HepG2 (cell line): ENCODE results near the gene DSCAM. TPM values are rescaled to one million over a fixed set of nuclear protein-coding genes. Genes with fewer than 3 reads are reported as not detected.

Source experiments
- ATAC-seq: fragments of 200-7000 bp; cut with Tn5 transposase; 3 replicates; pipeline ENCODE4 v1.9.1; 2020; ENCODE audit warnings: mild to moderate bottlenecking, moderate library complexity
- BruUV-seq: library from RNA; stranded (reverse); fragments of 400-500 nt; replicated peaks from 2 replicates; lab custom pipeline; 2021; lab: Mats Ljungman, UMichigan
- CTCF ChIA-PET: fragments of 300-600 bp; formaldehyde crosslinking; extraction: SDS; loops from one replicate; lab custom pipeline; 2021; ENCODE audit warnings: low total read pairs, inconsistent platforms, low intra/inter-chr PET ratio; lab: Yijun Ruan, JAX
- POLR2A ChIA-PET: fragments of 350-600 bp; sonication (Branson Sonifier 250); formaldehyde crosslinking; loops from one replicate; lab custom pipeline; 2020; ENCODE audit warnings: antibody characterized with exemption, inconsistent platforms; lab: Yijun Ruan, JAX
- DNase-seq: peaks from one replicate; pipeline ENCODE4 v3.0.0-alpha.2; 2015; ENCODE audit warnings: low spot score
- FAIRE-seq: peaks from 3 replicates; lab custom pipeline; 2011; peaks lifted over from hg19 to GRCh38; lab: Jason Lieb, UNC
- H2AFZ ChIP-seq: one replicate; pipeline ENCODE4 v1.6.1; 2011; ENCODE audit warnings: low read length, inconsistent platforms
- H3K27ac ChIP-seq: fragments of 300-600 bp; 3 replicates; pipeline ENCODE4 v1.8.0; 2011; ENCODE audit warnings: mixed run types, mild to moderate bottlenecking, mixed read lengths, low read length, inconsistent platforms; ENCODE audit not compliant: insufficient read depth; ENCODE audit errors: extremely low read length
- H3K27me3 ChIP-seq, 2 experiments: fragments of 200-600 bp in 1 of 2; 2 replicates in 1 of 2; 3 replicates in 1 of 2; pipeline versions ENCODE4 v1.6.0 to v1.8.0; 2011; ENCODE audit warnings: low read length in 2 of 2, mild to moderate bottlenecking in 2 of 2, moderate library complexity in 2 of 2, inconsistent platforms in 1 of 2; ENCODE audit not compliant: insufficient read depth in 2 of 2, control insufficient read depth in 1 of 2
- H3K36me3 ChIP-seq, 2 experiments: fragments of 200-600 bp in 1 of 2; replicated peaks in 1 of 2; 2 replicates in 1 of 2; 3 replicates in 1 of 2; pipeline versions ENCODE4 v1.5.1 to v1.8.0; 2011; ENCODE audit warnings: low read length in 2 of 2, inconsistent platforms in 1 of 2; ENCODE audit not compliant: insufficient read depth in 2 of 2, control insufficient read depth in 1 of 2
- H3K4me1 ChIP-seq: 2 replicates; pipeline ENCODE4 v1.5.1; 2012; ENCODE audit warnings: low read length, inconsistent platforms; ENCODE audit not compliant: insufficient read depth
- H3K4me2 ChIP-seq: 2 replicates; pipeline ENCODE4 v1.6.0; 2011; ENCODE audit warnings: low read depth, low read length, inconsistent platforms
- H3K4me3 ChIP-seq, 3 experiments: fragments of 200-600 bp in 1 of 3; sonication (generic), shearing (Covaris generic) in 1 of 3; replicated peaks in 1 of 3; 2 replicates each; pipeline ENCODE4 v1.5.1; 2011 to 2016; ENCODE audit warnings: low read length in 3 of 3, inconsistent platforms in 2 of 3, low read depth in 2 of 3, mild to moderate bottlenecking in 2 of 3, control low read depth in 1 of 3, mixed read lengths in 1 of 3; ENCODE audit not compliant: insufficient read depth in 1 of 3
- H3K79me2 ChIP-seq: one replicate; pipeline ENCODE4 v1.6.1; 2011; ENCODE audit warnings: low read length, inconsistent platforms; ENCODE audit not compliant: insufficient read depth
- H3K9ac ChIP-seq: 2 replicates; pipeline ENCODE4 v1.6.0; 2011; ENCODE audit warnings: mild to moderate bottlenecking, low read depth, low read length, inconsistent platforms; ENCODE audit not compliant: insufficient read depth
- H3K9me3 ChIP-seq: 2 replicates; pipeline ENCODE4 v1.5.1; 2012; ENCODE audit warnings: mild to moderate bottlenecking, low read length
- H4K20me1 ChIP-seq: 2 replicates; pipeline ENCODE4 v1.6.0; 2011; ENCODE audit warnings: inconsistent platforms, mild to moderate bottlenecking, low read length, moderate library complexity; ENCODE audit not compliant: insufficient read depth
- AHR ChIP-seq: IDR thresholded peaks from 2 replicates; pipeline ENCODE4 v1.6.1; 2018; ENCODE audit warnings: missing genetic modification reagents, missing compliant biosample characterization
- BORCS8-MEF2B ChIP-seq: sonication (generic); formaldehyde crosslinking; IDR thresholded peaks from 2 replicates; pipeline ENCODE4 v1.8.0; 2022; ENCODE audit warnings: mild to moderate bottlenecking, missing genetic modification reagents
- CC2D1A ChIP-seq: sonication (generic); formaldehyde crosslinking; IDR thresholded peaks from 2 replicates; pipeline ENCODE4 v1.8.1; 2023; ENCODE audit warnings: mild to moderate bottlenecking, missing genetic modification reagents
- ELF3 ChIP-seq: IDR thresholded peaks from 2 replicates; pipeline ENCODE4 v1.6.1; 2016; ENCODE audit warnings: missing genetic modification reagents, missing compliant biosample characterization
- EZH2 ChIP-seq: conservative IDR thresholded peaks from 2 replicates; pipeline ENCODE4 v1.6.1; 2012; ENCODE audit warnings: mild to moderate bottlenecking, low read depth, low read length, moderate library complexity
- NFATC3 ChIP-seq: sonication (generic); formaldehyde crosslinking; IDR thresholded peaks from 2 replicates; pipeline ENCODE4 v1.5.1; 2020; ENCODE audit warnings: mild to moderate bottlenecking, missing genetic modification reagents
- NR1H2 ChIP-seq: sonication (generic); formaldehyde crosslinking; IDR thresholded peaks from 2 replicates; pipeline ENCODE4 v1.8.1; 2022; ENCODE audit warnings: low read depth, missing genetic modification reagents, borderline replicate concordance
- RNF2 ChIP-seq: fragments of 450-650 bp; conservative IDR thresholded peaks from 2 replicates; pipeline ENCODE4 v1.6.1; 2016; ENCODE audit warnings: low read depth
- RXRB ChIP-seq: IDR thresholded peaks from 2 replicates; pipeline ENCODE4 v1.6.1; 2016; ENCODE audit warnings: borderline replicate concordance, missing genetic modification reagents, missing compliant biosample characterization
- TBL1XR1 ChIP-seq: fragments of 150-350 bp; IDR thresholded peaks from 2 replicates; pipeline ENCODE4 v1.6.1; 2014; ENCODE audit warnings: borderline replicate concordance, low read length; ENCODE audit not compliant: partially characterized antibody
- TBX2 ChIP-seq: sonication (generic); formaldehyde crosslinking; IDR thresholded peaks from 2 replicates; pipeline ENCODE4 v1.5.0; 2020; ENCODE audit warnings: missing genetic modification reagents, mild to moderate bottlenecking, borderline replicate concordance
- TEAD2 ChIP-seq: sonication (generic); formaldehyde crosslinking; IDR thresholded peaks from 2 replicates; pipeline ENCODE4 v1.9.0; 2021; ENCODE audit warnings: missing genetic modification reagents
- TOPORS ChIP-seq: sonication (generic); formaldehyde crosslinking; IDR thresholded peaks from 2 replicates; pipeline ENCODE4 v1.8.0; 2023; ENCODE audit warnings: mild to moderate bottlenecking, missing genetic modification reagents
- ZNF124 ChIP-seq: sonication (generic); formaldehyde crosslinking; IDR thresholded peaks from 2 replicates; pipeline ENCODE4 v1.4.0; 2020; ENCODE audit warnings: missing genetic modification reagents
- WGBS: methylation state at CpG from one replicate; pipeline ENCODE4 v1.1.6; 2017; ENCODE audit warnings: low lambda C conversion rate; 5-methylcytosine and 5-hydroxymethylcytosine counted together
- in situ Hi-C: cut with HindIII; loops from 2 replicates; pipeline ENCODE4 v1.10.0; 2017; ENCODE audit warnings: low pct_unique_long_range_greater_than_20kb; ENCODE audit not compliant: extremely low pct_ligation_motif_present
- intact Hi-C: fragments of 100-400 bp; cut with micrococcal nuclease; formaldehyde crosslinking; loops from one replicate; pipeline ENCODE4 v1.10.0; 2022; ENCODE audit not compliant: unreplicated experiment
- polyA plus RNA-seq, 8 experiments: library from polyadenylated mRNA; depleted of rRNA in 3 of 8; stranded (reverse) in 7 of 8; unstranded in 1 of 8; fragments of >200 nt; fragmentation: Illumina TruSeq in 4 of 8; extraction: Trizol in 4 of 8; gene quantifications; 2 replicates each; pipeline versions ENCODE4 v1.2.1 to v1.2.3, GENCODE V29; 2011 to 2016; ENCODE audit warnings: low read depth in 4 of 8, missing spikeins in 1 of 8, mixed read lengths in 1 of 8; ENCODE audit not compliant: insufficient read depth in 1 of 8
- total RNA-seq, 5 experiments: library from RNA; depleted of rRNA; stranded (reverse); fragments of >200 nt; fragmentation: Illumina TruSeq; extraction: Trizol; gene quantifications; 2 replicates each; pipeline ENCODE4 v1.2.3, GENCODE V29; 2016; ENCODE audit warnings: low read depth in 1 of 5
- TF ChIP-seq, protein P1 (sequence below): sonication (generic); formaldehyde crosslinking; IDR thresholded peaks from 2 replicates; pipeline ENCODE4 v1.4.0; 2020; ENCODE audit warnings: mild to moderate bottlenecking, low read depth, missing genetic modification reagents
- TF ChIP-seq, protein P2 (sequence below): sonication (generic); formaldehyde crosslinking; IDR thresholded peaks from 2 replicates; pipeline ENCODE4 v1.5.1; 2020; ENCODE audit warnings: mild to moderate bottlenecking, missing genetic modification reagents, borderline replicate concordance
- TF ChIP-seq, protein P3 (sequence below): IDR thresholded peaks from 2 replicates; pipeline ENCODE4 v1.6.1; 2018; ENCODE audit warnings: missing genetic modification reagents, mild to moderate bottlenecking, missing compliant biosample characterization

Gene DSCAM
- total and polyA plus RNA-seq, 2 of the 13 experiments (the other 11 are each of a cell fraction or from before 2014, with no cell fraction given): not detected

DNA sequence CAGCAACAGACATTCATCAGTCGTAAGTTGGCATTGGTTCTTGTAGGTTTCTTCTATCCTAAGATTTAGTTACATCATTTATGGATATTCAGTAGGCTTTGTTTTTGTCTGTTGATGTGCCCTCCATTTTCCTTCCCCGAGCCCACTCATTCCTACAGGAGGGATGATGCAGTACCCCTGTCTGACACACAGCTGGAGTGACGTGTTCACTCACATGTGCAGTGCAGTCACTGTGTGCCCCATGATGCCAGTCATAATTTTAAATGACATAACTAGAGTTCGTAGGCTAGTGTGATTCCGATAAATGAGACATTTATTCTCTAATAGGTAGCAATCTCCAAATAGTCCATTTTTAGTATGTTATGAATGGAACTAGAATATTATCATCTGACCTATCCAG, 438.4 kb downstream of the DSCAM start (continued):
- TF ChIP-seq, protein P1, sequence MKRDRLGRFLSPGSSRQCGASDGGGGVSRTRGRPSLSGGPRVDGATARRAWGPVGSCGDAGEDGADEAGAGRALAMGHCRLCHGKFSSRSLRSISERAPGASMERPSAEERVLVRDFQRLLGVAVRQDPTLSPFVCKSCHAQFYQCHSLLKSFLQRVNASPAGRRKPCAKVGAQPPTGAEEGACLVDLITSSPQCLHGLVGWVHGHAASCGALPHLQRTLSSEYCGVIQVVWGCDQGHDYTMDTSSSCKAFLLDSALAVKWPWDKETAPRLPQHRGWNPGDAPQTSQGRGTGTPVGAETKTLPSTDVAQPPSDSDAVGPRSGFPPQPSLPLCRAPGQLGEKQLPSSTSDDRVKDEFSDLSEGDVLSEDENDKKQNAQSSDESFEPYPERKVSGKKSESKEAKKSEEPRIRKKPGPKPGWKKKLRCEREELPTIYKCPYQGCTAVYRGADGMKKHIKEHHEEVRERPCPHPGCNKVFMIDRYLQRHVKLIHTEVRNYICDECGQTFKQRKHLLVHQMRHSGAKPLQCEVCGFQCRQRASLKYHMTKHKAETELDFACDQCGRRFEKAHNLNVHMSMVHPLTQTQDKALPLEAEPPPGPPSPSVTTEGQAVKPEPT (CRISPR knock-in tag): no peak
- TF ChIP-seq EZH2: no peak
- TF ChIP-seq CC2D1A (CRISPR knock-in tag): no peak
- TF ChIP-seq TBL1XR1: no peak
- TF ChIP-seq, protein P2, sequence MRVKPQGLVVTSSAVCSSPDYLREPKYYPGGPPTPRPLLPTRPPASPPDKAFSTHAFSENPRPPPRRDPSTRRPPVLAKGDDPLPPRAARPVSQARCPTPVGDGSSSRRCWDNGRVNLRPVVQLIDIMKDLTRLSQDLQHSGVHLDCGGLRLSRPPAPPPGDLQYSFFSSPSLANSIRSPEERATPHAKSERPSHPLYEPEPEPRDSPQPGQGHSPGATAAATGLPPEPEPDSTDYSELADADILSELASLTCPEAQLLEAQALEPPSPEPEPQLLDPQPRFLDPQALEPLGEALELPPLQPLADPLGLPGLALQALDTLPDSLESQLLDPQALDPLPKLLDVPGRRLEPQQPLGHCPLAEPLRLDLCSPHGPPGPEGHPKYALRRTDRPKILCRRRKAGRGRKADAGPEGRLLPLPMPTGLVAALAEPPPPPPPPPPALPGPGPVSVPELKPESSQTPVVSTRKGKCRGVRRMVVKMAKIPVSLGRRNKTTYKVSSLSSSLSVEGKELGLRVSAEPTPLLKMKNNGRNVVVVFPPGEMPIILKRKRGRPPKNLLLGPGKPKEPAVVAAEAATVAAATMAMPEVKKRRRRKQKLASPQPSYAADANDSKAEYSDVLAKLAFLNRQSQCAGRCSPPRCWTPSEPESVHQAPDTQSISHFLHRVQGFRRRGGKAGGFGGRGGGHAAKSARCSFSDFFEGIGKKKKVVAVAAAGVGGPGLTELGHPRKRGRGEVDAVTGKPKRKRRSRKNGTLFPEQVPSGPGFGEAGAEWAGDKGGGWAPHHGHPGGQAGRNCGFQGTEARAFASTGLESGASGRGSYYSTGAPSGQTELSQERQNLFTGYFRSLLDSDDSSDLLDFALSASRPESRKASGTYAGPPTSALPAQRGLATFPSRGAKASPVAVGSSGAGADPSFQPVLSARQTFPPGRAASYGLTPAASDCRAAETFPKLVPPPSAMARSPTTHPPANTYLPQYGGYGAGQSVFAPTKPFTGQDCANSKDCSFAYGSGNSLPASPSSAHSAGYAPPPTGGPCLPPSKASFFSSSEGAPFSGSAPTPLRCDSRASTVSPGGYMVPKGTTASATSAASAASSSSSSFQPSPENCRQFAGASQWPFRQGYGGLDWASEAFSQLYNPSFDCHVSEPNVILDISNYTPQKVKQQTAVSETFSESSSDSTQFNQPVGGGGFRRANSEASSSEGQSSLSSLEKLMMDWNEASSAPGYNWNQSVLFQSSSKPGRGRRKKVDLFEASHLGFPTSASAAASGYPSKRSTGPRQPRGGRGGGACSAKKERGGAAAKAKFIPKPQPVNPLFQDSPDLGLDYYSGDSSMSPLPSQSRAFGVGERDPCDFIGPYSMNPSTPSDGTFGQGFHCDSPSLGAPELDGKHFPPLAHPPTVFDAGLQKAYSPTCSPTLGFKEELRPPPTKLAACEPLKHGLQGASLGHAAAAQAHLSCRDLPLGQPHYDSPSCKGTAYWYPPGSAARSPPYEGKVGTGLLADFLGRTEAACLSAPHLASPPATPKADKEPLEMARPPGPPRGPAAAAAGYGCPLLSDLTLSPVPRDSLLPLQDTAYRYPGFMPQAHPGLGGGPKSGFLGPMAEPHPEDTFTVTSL (CRISPR knock-in tag): no peak
- TF ChIP-seq, all 625 proteins: peak for 0

DNA sequence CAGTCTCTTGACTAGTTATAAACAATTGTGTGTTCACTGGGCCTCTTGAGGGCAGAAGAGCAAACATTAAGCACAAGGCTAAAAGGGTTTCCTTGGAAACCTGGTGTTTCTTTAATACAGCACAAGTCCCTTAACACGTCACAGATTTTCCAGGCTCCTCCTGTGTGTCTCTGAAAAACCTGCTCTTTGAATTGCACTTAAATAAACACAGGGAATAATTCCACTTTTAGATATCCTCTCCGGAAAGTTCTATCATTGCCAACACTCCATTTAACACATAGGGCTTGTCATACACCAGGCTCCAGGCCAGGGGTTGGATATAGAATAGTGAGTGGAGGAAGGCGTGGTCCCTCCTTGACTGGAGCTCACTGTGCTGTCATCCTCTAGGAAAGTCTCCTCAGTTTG, 442.6 kb downstream of the DSCAM start:
- DNase-seq: no peak
- Histone ChIP-seq H3K4me2 (no peak overlapping the region), H4K20me1 (no peaks in the 10 kb centered on the region), H3K4me3 (no peak overlapping the region), H3K27ac (no peak overlapping the region), H3K36me3 (no peaks in the 10 kb centered on the region), H2AFZ (no peak overlapping the region), H3K27me3 (no peaks in the 10 kb centered on the region), H3K9ac (no peak overlapping the region), H3K79me2 (no peaks in the 10 kb centered on the region), H3K9me3 (peaks cover 91% of the 10 kb centered on the region), H3K4me1 (no peaks in the 10 kb centered on the region)
- FAIRE-seq: no peak
- ATAC-seq: no peak
- ChIA-PET POLR2A (no interaction called here), CTCF (no interaction called here)
- in situ Hi-C loops: no loop called here
- WGBS: 0% methylated on average over 3 of the region's 3 CpGs
- intact Hi-C loops: no loop called here
- BruUV-seq: no TSS peak
- TF ChIP-seq NFATC3 (CRISPR knock-in tag): no peak
- no peak for TF ChIP-seq TBX2 (CRISPR knock-in tag)
- no peak for TF ChIP-seq RNF2
- no peak for TF ChIP-seq RXRB (CRISPR knock-in tag)
- TF ChIP-seq TEAD2 (CRISPR knock-in tag): no peak
- TF ChIP-seq ELF3 (CRISPR knock-in tag): no peak
- TF ChIP-seq, protein P3, sequence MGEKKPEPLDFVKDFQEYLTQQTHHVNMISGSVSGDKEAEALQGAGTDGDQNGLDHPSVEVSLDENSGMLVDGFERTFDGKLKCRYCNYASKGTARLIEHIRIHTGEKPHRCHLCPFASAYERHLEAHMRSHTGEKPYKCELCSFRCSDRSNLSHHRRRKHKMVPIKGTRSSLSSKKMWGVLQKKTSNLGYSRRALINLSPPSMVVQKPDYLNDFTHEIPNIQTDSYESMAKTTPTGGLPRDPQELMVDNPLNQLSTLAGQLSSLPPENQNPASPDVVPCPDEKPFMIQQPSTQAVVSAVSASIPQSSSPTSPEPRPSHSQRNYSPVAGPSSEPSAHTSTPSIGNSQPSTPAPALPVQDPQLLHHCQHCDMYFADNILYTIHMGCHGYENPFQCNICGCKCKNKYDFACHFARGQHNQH (CRISPR knock-in tag): no peak
- no peak for TF ChIP-seq TOPORS (CRISPR knock-in tag)
- no peak for TF ChIP-seq BORCS8-MEF2B (CRISPR knock-in tag)
- no peak for TF ChIP-seq ZNF124 (CRISPR knock-in tag)
- TF ChIP-seq NR1H2 (CRISPR knock-in tag): no peak
- no peak for TF ChIP-seq AHR (CRISPR knock-in tag)
